Measurements from ENCODE around the gene MAP2K7. TPM values are rescaled to one million over a fixed set of nuclear protein-coding genes. Genes with fewer than 3 reads are reported as not detected.

Gene MAP2K7
- total and polyA plus RNA-seq, 2 donors (not counting 1 experiment from before 2014, with no cell fraction given) = 7.8 to 10.4 TPM

DNA sequence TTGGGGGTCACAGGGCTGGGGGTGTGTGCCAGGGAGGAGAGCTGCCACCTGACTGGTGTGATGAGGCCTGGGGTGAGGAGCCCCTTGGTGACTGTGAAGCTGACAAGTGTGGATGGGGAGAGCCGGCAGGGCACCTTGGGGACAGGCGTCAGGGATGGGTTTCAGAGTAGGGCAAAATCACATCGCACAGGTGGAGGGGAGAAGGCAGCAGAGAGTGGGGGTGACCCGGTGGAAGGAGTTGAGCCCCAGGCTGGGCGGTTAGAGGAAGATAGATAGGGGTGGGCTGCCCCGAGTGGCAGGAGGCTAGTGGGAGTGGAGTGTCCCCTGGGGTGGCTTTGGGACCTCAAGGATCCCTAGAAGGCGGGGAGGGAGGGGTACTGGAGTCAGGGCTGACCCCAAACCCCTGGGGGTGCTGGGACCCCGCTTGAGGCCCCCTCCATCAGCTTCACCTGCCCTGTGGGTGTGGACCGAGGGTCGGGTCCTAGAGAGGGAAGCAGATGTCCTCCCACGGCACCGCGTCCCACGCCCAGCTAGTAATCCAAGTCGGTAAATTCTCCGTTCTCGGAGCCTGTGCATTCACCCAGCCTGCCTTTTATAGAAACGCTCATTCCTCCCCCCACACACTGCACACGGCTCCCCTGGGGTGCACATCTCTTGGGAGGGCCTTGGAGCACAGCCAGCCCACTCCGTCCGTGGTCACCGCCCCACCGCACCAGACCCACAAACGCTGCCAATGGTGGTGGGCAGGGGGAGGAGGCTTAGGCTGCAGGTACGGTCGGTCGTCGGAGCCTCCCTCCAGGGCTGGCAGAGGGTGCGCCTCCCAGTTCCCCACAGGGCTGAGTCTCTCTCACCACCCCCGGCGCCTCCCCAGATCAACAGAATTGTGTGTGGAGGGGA, 19.9 kb downstream of the MAP2K7 start:
- H3K36me3 ChIP-seq (ENCODE audit: control insufficient read depth, insufficient read depth, low read length) = peaks cover 12% of the 10 kb centered on the region
- TF ChIP-seq, protein P1, sequence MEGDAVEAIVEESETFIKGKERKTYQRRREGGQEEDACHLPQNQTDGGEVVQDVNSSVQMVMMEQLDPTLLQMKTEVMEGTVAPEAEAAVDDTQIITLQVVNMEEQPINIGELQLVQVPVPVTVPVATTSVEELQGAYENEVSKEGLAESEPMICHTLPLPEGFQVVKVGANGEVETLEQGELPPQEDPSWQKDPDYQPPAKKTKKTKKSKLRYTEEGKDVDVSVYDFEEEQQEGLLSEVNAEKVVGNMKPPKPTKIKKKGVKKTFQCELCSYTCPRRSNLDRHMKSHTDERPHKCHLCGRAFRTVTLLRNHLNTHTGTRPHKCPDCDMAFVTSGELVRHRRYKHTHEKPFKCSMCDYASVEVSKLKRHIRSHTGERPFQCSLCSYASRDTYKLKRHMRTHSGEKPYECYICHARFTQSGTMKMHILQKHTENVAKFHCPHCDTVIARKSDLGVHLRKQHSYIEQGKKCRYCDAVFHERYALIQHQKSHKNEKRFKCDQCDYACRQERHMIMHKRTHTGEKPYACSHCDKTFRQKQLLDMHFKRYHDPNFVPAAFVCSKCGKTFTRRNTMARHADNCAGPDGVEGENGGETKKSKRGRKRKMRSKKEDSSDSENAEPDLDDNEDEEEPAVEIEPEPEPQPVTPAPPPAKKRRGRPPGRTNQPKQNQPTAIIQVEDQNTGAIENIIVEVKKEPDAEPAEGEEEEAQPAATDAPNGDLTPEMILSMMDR (conservative IDR thresholded peaks at IDR 0.05 in 1 of 2, IDR thresholded peaks at IDR 0.05 in 1 of 2; ENCODE audit: low read depth in 1 of 2, low read length in 2 of 2) = no peak
- TF ChIP-seq EZH2 (IDR thresholded peaks at IDR 0.05; ENCODE audit: low read length, missing control alignments) = no peak
- no peak overlapping the region for H2AFZ ChIP-seq (ENCODE audit: low read length)
- H3K79me2 ChIP-seq (ENCODE audit: control insufficient read depth, insufficient read depth, low read length) = peaks cover 3% of the 10 kb centered on the region
- H3K9me3 ChIP-seq (ENCODE audit: control insufficient read depth, insufficient read depth, low read depth, low read length) = no peaks in the 10 kb centered on the region
- H3K4me1 ChIP-seq (ENCODE audit: control insufficient read depth, extremely low read depth, insufficient read depth, low read length) = peaks cover 27% of the 10 kb centered on the region
- no peaks in the 10 kb centered on the region for H4K20me1 ChIP-seq (ENCODE audit: control insufficient read depth, extremely low read depth, insufficient read depth, low read length)
- DNase-seq (ENCODE audit: low read depth in 2 of 2) = no peak
- no peak overlapping the region for H3K9ac ChIP-seq (ENCODE audit: insufficient read depth, low read length)
- no peak overlapping the region for H3K27ac ChIP-seq (ENCODE audit: insufficient read depth, low read length)
- H3K4me3 ChIP-seq (replicated peaks in 1 of 4; ENCODE audit: control extremely low read depth in 1 of 4, insufficient read depth in 1 of 4, low read depth in 3 of 4, low read length in 4 of 4) = no peak overlapping the region
- no peak overlapping the region for H3K4me2 ChIP-seq (ENCODE audit: extremely low read depth, insufficient read depth, low read length)
- H3K27me3 ChIP-seq (ENCODE audit: control insufficient read depth, insufficient read depth, low read length) = no peaks in the 10 kb centered on the region

DNA sequence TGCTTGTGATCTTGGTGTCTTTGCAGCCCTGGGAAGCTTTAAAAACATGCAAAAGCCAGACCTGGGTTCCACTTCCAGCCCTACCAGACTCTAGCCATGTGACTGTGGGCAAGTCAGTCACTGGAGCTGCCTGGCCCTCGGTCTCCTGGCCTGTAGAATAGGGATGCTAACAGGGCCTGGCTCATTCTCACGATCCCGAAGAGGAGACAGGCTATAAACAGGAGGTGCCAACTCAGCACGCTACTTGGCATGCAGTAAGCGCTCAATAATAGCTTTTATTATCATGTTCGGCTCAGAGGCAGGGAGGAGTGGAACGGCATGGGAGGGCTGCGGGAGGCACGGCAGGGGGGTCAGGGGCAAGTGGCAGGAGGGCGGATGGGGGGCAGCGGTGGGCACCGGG, 20.6 kb downstream of the MAP2K7 start:
- H3K9ac ChIP-seq (ENCODE audit: insufficient read depth, low read length) = no peak overlapping the region
- no peak overlapping the region for H3K4me3 ChIP-seq (replicated peaks in 1 of 4; ENCODE audit: control extremely low read depth in 1 of 4, insufficient read depth in 1 of 4, low read depth in 3 of 4, low read length in 4 of 4)
- H3K4me1 ChIP-seq (ENCODE audit: control insufficient read depth, extremely low read depth, insufficient read depth, low read length) = peaks cover 30% of the 10 kb centered on the region
- no peak overlapping the region for H3K4me2 ChIP-seq (ENCODE audit: extremely low read depth, insufficient read depth, low read length)
- no peaks in the 10 kb centered on the region for H4K20me1 ChIP-seq (ENCODE audit: control insufficient read depth, extremely low read depth, insufficient read depth, low read length)
- no peaks in the 10 kb centered on the region for H3K9me3 ChIP-seq (ENCODE audit: control insufficient read depth, insufficient read depth, low read depth, low read length)
- H3K36me3 ChIP-seq (ENCODE audit: control insufficient read depth, insufficient read depth, low read length) = peaks cover 12% of the 10 kb centered on the region
- DNase-seq (ENCODE audit: low read depth in 2 of 2) = no peak
- no peak for TF ChIP-seq EZH2 (IDR thresholded peaks at IDR 0.05; ENCODE audit: low read length, missing control alignments)
- TF ChIP-seq, protein P1 (conservative IDR thresholded peaks at IDR 0.05 in 1 of 2, IDR thresholded peaks at IDR 0.05 in 1 of 2; ENCODE audit: low read depth in 1 of 2, low read length in 2 of 2) = no peak
- H3K27ac ChIP-seq (ENCODE audit: insufficient read depth, low read length) = no peak overlapping the region
- peaks cover 3% of the 10 kb centered on the region for H3K79me2 ChIP-seq (ENCODE audit: control insufficient read depth, insufficient read depth, low read length)
- H3K27me3 ChIP-seq (ENCODE audit: control insufficient read depth, insufficient read depth, low read length) = no peaks in the 10 kb centered on the region
- H2AFZ ChIP-seq (ENCODE audit: low read length) = no peak overlapping the region

GRCh38 chr19:7924651-7925170, 21.0 kb downstream of the MAP2K7 start:
- Histone ChIP-seq H3K4me2 (ENCODE audit: extremely low read depth, insufficient read depth, low read length) (no peak overlapping the region), H3K4me3 (replicated peaks in 1 of 4; ENCODE audit: control extremely low read depth in 1 of 4, insufficient read depth in 1 of 4, low read depth in 3 of 4, low read length in 4 of 4) (peak overlapping the region in 1 of 4 experiments; percentile 42)

More at GRCh38 chr19:7924651-7925170, 21.0 kb downstream of the MAP2K7 start:
- Histone ChIP-seq H4K20me1 (ENCODE audit: control insufficient read depth, extremely low read depth, insufficient read depth, low read length) (no peaks in the 10 kb centered on the region), H3K4me1 (ENCODE audit: control insufficient read depth, extremely low read depth, insufficient read depth, low read length) (peaks cover 32% of the 10 kb centered on the region), H2AFZ (ENCODE audit: low read length) (no peak overlapping the region), H3K27ac (ENCODE audit: insufficient read depth, low read length) (no peak overlapping the region), H3K9me3 (ENCODE audit: control insufficient read depth, insufficient read depth, low read depth, low read length) (no peaks in the 10 kb centered on the region), H3K27me3 (ENCODE audit: control insufficient read depth, insufficient read depth, low read length) (no peaks in the 10 kb centered on the region), H3K79me2 (ENCODE audit: control insufficient read depth, insufficient read depth, low read length) (peaks cover 3% of the 10 kb centered on the region), H3K9ac (ENCODE audit: insufficient read depth, low read length) (no peak overlapping the region), H3K36me3 (ENCODE audit: control insufficient read depth, insufficient read depth, low read length) (peaks cover 12% of the 10 kb centered on the region)
- DNase-seq (ENCODE audit: low read depth in 2 of 2) = no peak
- no peak for TF ChIP-seq EZH2 (IDR thresholded peaks at IDR 0.05; ENCODE audit: low read length, missing control alignments)
- TF ChIP-seq, protein P1 (conservative IDR thresholded peaks at IDR 0.05 in 1 of 2, IDR thresholded peaks at IDR 0.05 in 1 of 2; ENCODE audit: low read depth in 1 of 2, low read length in 2 of 2) = no peak

All from fibroblast of lung (primary cell).